Coronary artery (tissue), 2 donors: ENCODE measurements around the gene DTNB.

Source experiments
- DNase-seq: peaks from one replicate; pipeline ENCODE4 v3.0.0-alpha.2; 2017; ENCODE audit warnings: low spot score
- H3K27ac ChIP-seq, 2 donors: fragments of 200-600 bp; sonication (generic); one replicate each; pipeline ENCODE4 v1.5.1; 2016 to 2019
- H3K4me3 ChIP-seq: fragments of 200-600 bp; sonication (generic); 2 replicates; pipeline ENCODE4 v1.5.1; 2016; ENCODE audit warnings: mild to moderate bottlenecking, moderate library complexity
- CTCF ChIP-seq: fragments of 200-600 bp; sonication (generic); IDR thresholded peaks from one replicate; pipeline ENCODE4 v1.5.1; 2019; ENCODE audit warnings: antibody characterized with exemption

DTNB gene

GRCh38 chr2:25337276-25337675 is 336.1 kb downstream of the DTNB start:
- no peak for DNase-seq
- TF ChIP-seq CTCF, result no peak
- H3K4me3 ChIP-seq, result no peak overlapping the region
- H3K27ac ChIP-seq, result no peak overlapping the region

- no peak overlapping the region for H3K4me3 ChIP-seq
- no peak for DNase-seq
- no peak for TF ChIP-seq CTCF
- H3K27ac ChIP-seq, result no peak overlapping the region
These were observed 337.0 kb downstream of the DTNB start for GRCh38 chr2:25336383-25336841.

GRCh38 chr2:25335971-25336370 is 337.4 kb downstream of the DTNB start:
- DNase-seq, result no peak
- no peak overlapping the region for H3K27ac ChIP-seq

GRCh38 chr2:25335204-25335603 is 338.2 kb downstream of the DTNB start:
- TF ChIP-seq CTCF, result no peak
- no peak overlapping the region for H3K27ac ChIP-seq

More at GRCh38 chr2:25335971-25336370, 337.4 kb downstream of the DTNB start:
- no peak for TF ChIP-seq CTCF
- H3K4me3 ChIP-seq, result no peak overlapping the region

GRCh38 chr2:25334482-25334881 is 338.9 kb downstream of the DTNB start:
- TF ChIP-seq CTCF, result no peak
- H3K4me3 ChIP-seq, result no peak overlapping the region
- H3K27ac ChIP-seq, result no peak overlapping the region
- DNase-seq, result no peak

More at GRCh38 chr2:25335204-25335603, 338.2 kb downstream of the DTNB start:
- no peak overlapping the region for H3K4me3 ChIP-seq
- no peak for DNase-seq

- no peak for TF ChIP-seq CTCF
- no peak for DNase-seq
- Histone ChIP-seq H3K4me3 (no peak overlapping the region), H3K27ac (no peak overlapping the region)
These were observed 339.4 kb downstream of the DTNB start for GRCh38 chr2:25333981-25334380.

- no peak overlapping the region for H3K27ac ChIP-seq
- DNase-seq, result no peak
- TF ChIP-seq CTCF, result no peak
- no peak overlapping the region for H3K4me3 ChIP-seq
These were observed 340.8 kb downstream of the DTNB start for GRCh38 chr2:25332571-25332970.
